GM12874 (cell line): ENCODE measurements around the gene PIK3C2G.

Source experiments
- CTCF ChIP-seq: IDR thresholded peaks from 2 replicates; pipeline ENCODE4 v1.5.1; 2011; ENCODE audit warnings: low read depth, mild to moderate bottlenecking, control low read depth, low read length, moderate library complexity; ENCODE audit not compliant: insufficient read depth

The PIK3C2G gene

GRCh38 chr12:18383203-18383602, 121.9 kb downstream of the PIK3C2G start:
- TF ChIP-seq CTCF, result no peak

GRCh38 chr12:18387706-18388105, 126.4 kb downstream of the PIK3C2G start:
- TF ChIP-seq CTCF, result no peak

GRCh38 chr12:18389820-18390219, 128.5 kb downstream of the PIK3C2G start:
- TF ChIP-seq CTCF, result no peak

- TF ChIP-seq CTCF, result no peak
Observed at GRCh38 chr12:18391151-18391550, 129.8 kb downstream of the PIK3C2G start.

GRCh38 chr12:18394742-18395141, 133.4 kb downstream of the PIK3C2G start:
- TF ChIP-seq CTCF, result no peak

GRCh38 chr12:18400186-18400585, 138.9 kb downstream of the PIK3C2G start:
- no peak for TF ChIP-seq CTCF

- no peak for TF ChIP-seq CTCF
Observed at GRCh38 chr12:18402872-18403611, 141.7 kb downstream of the PIK3C2G start.

- no peak for TF ChIP-seq CTCF
Observed at GRCh38 chr12:18411453-18411852, 150.1 kb downstream of the PIK3C2G start.
